Transverse colon (tissue), 4 donors: Measurements from ENCODE around the gene RPS27L. TPM values are rescaled to one million over a fixed set of nuclear protein-coding genes. Genes with fewer than 3 reads are reported as not detected.
"Not testable (repeated sequence)": the region's sequence is repeated elsewhere in the genome, so short reads cannot be mapped to it uniquely, and the experiment has no call there.

Source experiments
- DNase-seq: peaks from one replicate; pipeline ENCODE4 v3.0.0-alpha.2; 2019
- H3K27ac ChIP-seq, 4 donors: fragments of 200-600 bp; sonication (generic); 2 replicates each; pipeline ENCODE4 v1.5.1; 2016 to 2018; ENCODE audit warnings: inconsistent platforms in 4 of 4
- H3K27me3 ChIP-seq: fragments of 200-600 bp; sonication (generic); 2 replicates; pipeline ENCODE4 v1.5.1; 2017; ENCODE audit warnings: inconsistent platforms
- H3K36me3 ChIP-seq, 4 donors: fragments of 200-600 bp; sonication (generic); 2 replicates each; pipeline ENCODE4 v1.5.1; 2017 to 2019; ENCODE audit warnings: inconsistent platforms in 4 of 4
- H3K4me1 ChIP-seq, 4 donors: fragments of 200-600 bp; sonication (generic); 2 replicates each; pipeline ENCODE4 v1.5.1; 2017 to 2020; ENCODE audit warnings: inconsistent platforms in 4 of 4
- H3K4me3 ChIP-seq, 4 donors: fragments of 200-600 bp; sonication (generic); 1 replicate in 1 of 4; 2 replicates in 3 of 4; pipeline versions ENCODE4 v1.5.1 to v1.6.1; 2017 to 2019; ENCODE audit warnings: inconsistent platforms in 4 of 4
- H3K9me3 ChIP-seq, 2 donors: fragments of 200-600 bp; sonication (generic); 2 replicates each; pipeline ENCODE4 v1.5.1; 2017 to 2019; ENCODE audit warnings: inconsistent platforms in 2 of 2
- CTCF ChIP-seq, 5 experiments: fragments of 200-600 bp in 3 of 5; fragments of 450-650 bp in 2 of 5; sonication (generic) in 3 of 5; IDR thresholded peaks; 1 replicate in 2 of 5; 2 replicates in 3 of 5; pipeline ENCODE4 v1.5.1; 2016 to 2017; ENCODE audit warnings: antibody characterized with exemption in 5 of 5, inconsistent platforms in 3 of 5, mild to moderate bottlenecking in 2 of 5, moderate library complexity in 1 of 5
- EP300 ChIP-seq: sonication (generic); formaldehyde crosslinking; IDR thresholded peaks from one replicate; pipeline ENCODE4 v1.6.1; 2017; ENCODE audit warnings: antibody characterized with exemption, low read depth
- POLR2A ChIP-seq: fragments of 450-650 bp; IDR thresholded peaks from one replicate; pipeline ENCODE4 v1.6.1; 2016; ENCODE audit warnings: antibody characterized with exemption, mild to moderate bottlenecking, moderate library complexity
- POLR2AphosphoS5 ChIP-seq, 3 donors: sonication (generic); formaldehyde crosslinking; IDR thresholded peaks; one replicate each; pipeline ENCODE4 v1.6.1; 2016; ENCODE audit warnings: antibody characterized with exemption in 3 of 3
- WGBS, 2 donors: methylation state at CpG; one replicate each; pipeline ENCODE4 v1.1.5; 2018; ENCODE audit warnings: low coverage in 1 of 2; 5-methylcytosine and 5-hydroxymethylcytosine counted together
- in situ Hi-C, 4 donors: fragments of 200-750 bp; cut with MboI; loops; one replicate each; pipeline versions ENCODE4 v1.15.0 to v1.15.1; 2017; ENCODE audit warnings: low sequenced_read_pairs in 3 of 4, low pct_ligation_motif_present in 1 of 4, low pct_unique_long_range_greater_than_20kb in 1 of 4
- intact Hi-C: fragments of 100-400 bp; cut with DNase I; formaldehyde crosslinking; loops from one replicate; pipeline ENCODE4 v1.15.1; 2023; ENCODE audit warnings: low total_unique reads
- total RNA-seq, 4 donors: library from RNA; depleted of rRNA; stranded (reverse); fragments of >200 nt; gene quantifications; one replicate each; pipeline ENCODE4 v1.1.0, GENCODE V29; 2016

Gene RPS27L
- total RNA-seq, 4 donors from 2014 or later, result 4.5 to 143 (median 58.5) TPM

DNA sequence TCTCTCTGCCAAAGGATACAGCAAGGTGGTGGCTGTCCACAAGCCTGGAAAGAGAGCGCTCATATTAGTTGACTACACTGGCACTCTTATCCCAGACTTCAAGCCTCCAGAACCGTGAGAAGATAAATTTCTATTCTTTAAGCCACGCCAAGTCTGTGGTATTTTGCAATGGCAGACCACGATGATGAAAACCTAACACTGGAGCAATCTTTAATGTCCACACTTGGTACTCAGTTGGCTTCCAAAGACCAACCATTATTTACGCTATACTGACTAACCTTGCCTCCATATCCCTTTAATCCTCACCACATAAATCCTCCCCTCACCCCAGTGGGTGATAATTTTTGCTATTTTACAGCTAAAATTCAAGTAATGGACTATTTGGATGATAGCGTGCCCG, 52.5 kb downstream of the RPS27L start:
- in situ Hi-C loops (no loop called here), intact Hi-C loops (no loop called here)
- TF ChIP-seq POLR2AphosphoS5 (IDR thresholded peaks at IDR 0.05), result no peak
- TF ChIP-seq EP300, result no peak
- no peak for TF ChIP-seq POLR2A
- 66 to 86% methylated on average over 7 of the region's 7 CpGs for WGBS, 2 donors
- H3K4me3 ChIP-seq, result no peak overlapping the region
- no peak overlapping the region for H3K27ac ChIP-seq
- no peaks in the 10 kb centered on the region for H3K27me3 ChIP-seq
- no peaks in the 10 kb centered on the region for H3K9me3 ChIP-seq
- H3K4me1 ChIP-seq, result peaks cover 4 to 13% (median 9%) of the 10 kb centered on the region in 4 donors
- H3K36me3 ChIP-seq, result no peaks in the 10 kb centered on the region
- no peak for DNase-seq

GRCh38 chr15:63103416-63103815, 53.9 kb downstream of the RPS27L start:
- Histone ChIP-seq H3K27me3 (no peaks in the 10 kb centered on the region), H3K36me3 (no peaks in the 10 kb centered on the region), H3K9me3 (no peaks in the 10 kb centered on the region), H3K4me3 (no peak overlapping the region), H3K4me1 (peaks cover 4 to 10% (median 9%) of the 10 kb centered on the region in 4 donors), H3K27ac (no peak overlapping the region)
- no peak for DNase-seq
- intact Hi-C loops, result no loop called here
- in situ Hi-C loops, result no loop called here
- WGBS, 2 donors, result 84 to 86% methylated on average over 1 to 3 of the region's 3 CpGs
- TF ChIP-seq CTCF (IDR thresholded peaks at IDR 0.05), result no peak
- TF ChIP-seq EP300, result no peak

GRCh38 chr15:63099581-63099980, 57.7 kb downstream of the RPS27L start:
- intact Hi-C loops, in situ Hi-C loops, H3K27me3 ChIP-seq, H3K27ac ChIP-seq, H3K4me1 ChIP-seq, H3K9me3 ChIP-seq, DNase-seq, H3K36me3 ChIP-seq, H3K4me3 ChIP-seq: not testable (repeated sequence)
- WGBS, 2 donors, result 74 to 94% methylated on average over 2 to 5 of the region's 5 CpGs

DNA sequence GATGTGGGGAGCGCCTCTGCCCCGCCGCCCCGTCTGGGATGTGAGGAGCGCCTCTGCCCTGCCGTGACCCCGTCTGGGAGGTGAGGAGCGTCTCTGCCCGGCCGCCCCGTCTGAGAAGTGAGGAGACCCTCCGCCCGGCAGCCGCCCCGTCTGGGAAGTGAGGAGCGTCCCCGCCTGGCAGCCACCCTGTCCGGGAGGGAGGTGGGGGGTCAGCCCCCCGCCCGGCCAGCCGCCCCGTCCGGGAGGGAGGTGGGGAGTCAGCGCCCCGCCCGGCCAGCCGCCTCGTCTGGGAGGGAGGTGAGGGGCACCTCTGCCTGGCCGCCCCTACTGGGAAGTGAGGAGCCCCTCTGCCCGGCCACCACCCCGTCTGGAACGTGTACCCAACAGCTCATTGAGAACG, 58.4 kb downstream of the RPS27L start:
- H3K27me3 ChIP-seq, H3K27ac ChIP-seq, H3K36me3 ChIP-seq, H3K4me3 ChIP-seq, in situ Hi-C loops, H3K9me3 ChIP-seq, DNase-seq, intact Hi-C loops: not testable (repeated sequence)
- H3K4me1 ChIP-seq, result peaks cover 0 to 15% (median 2%) of the 10 kb centered on the region in 4 donors
- 96% methylated on average over 11 of the region's 33 CpGs; no CpG with 5 or more reads in 1 of the 2 donors for WGBS, 2 donors

Other genes starting within 250 kb of the RPS27L start
- gene TPM1, start 114.7 kb downstream of the RPS27L start, total RNA-seq, result 1,000 to 10,000 TPM in 2 of 4 donors, 100 to 1,000 TPM in 2; 775 to 2,480 (median 1,140) TPM
- 10 to 100 TPM in 3 of 4 donors, 1 to 10 TPM in 1; 6.7 to 20.6 (median 19.6) TPM for gene LACTB, start 35.6 kb downstream of the RPS27L start, total RNA-seq
- gene RAB8B, start 32.1 kb upstream of the RPS27L start, total RNA-seq, result 10 to 100 TPM in 2 of 4 donors, 1 to 10 TPM in 2; 3.2 to 25.4 (median 9.5) TPM
- gene APH1B, start 120.1 kb upstream of the RPS27L start, total RNA-seq, result 1 to 10 TPM in 3 of 4 donors, under 1 TPM in 1; 0.80 to 9.7 (median 7.1) TPM
- gene CA12, start 224.4 kb upstream of the RPS27L start, total RNA-seq, result 100 to 1,000 TPM; 121 to 392 (median 329) TPM